NCI-H1092 treated with DMSO at 0.1 percent for 48 hours (cell line): ENCODE results near the gene PCDHGC5.

ENCODE experiments used
- DNase-seq: peaks from one replicate; lab custom pipeline; 2025; lab: John Stamatoyannopoulos, UW

Gene PCDHGC5

GRCh38 chr5:141512911-141513626, 24.2 kb downstream of the PCDHGC5 start:
- DNase-seq: peak; percentile 52

- DNase-seq: peak; percentile 41
Measured at GRCh38 chr5:141513627-141514329, 24.9 kb downstream of the PCDHGC5 start.

GRCh38 chr5:141514330-141515133, 25.7 kb downstream of the PCDHGC5 start:
- no peak for DNase-seq

GRCh38 chr5:141515141-141515540, 26.3 kb downstream of the PCDHGC5 start:
- no peak for DNase-seq

GRCh38 chr5:141515946-141516671, 27.2 kb downstream of the PCDHGC5 start:
- DNase-seq: no peak

- DNase-seq: no peak
Measured at GRCh38 chr5:141516672-141517025, 27.8 kb downstream of the PCDHGC5 start.

GRCh38 chr5:141517312-141517711, 28.4 kb downstream of the PCDHGC5 start:
- DNase-seq: no peak

- DNase-seq: no peak
Measured at GRCh38 chr5:141517880-141518617, 29.2 kb downstream of the PCDHGC5 start.

GRCh38 chr5:141518618-141519015, 29.7 kb downstream of the PCDHGC5 start:
- no peak for DNase-seq

- DNase-seq: no peak
Measured at GRCh38 chr5:141519605-141520565, 31.0 kb downstream of the PCDHGC5 start.

- no peak for DNase-seq
Measured at GRCh38 chr5:141521244-141521781, 32.4 kb downstream of the PCDHGC5 start.

- no peak for DNase-seq
Measured at GRCh38 chr5:141522301-141522700, 33.4 kb downstream of the PCDHGC5 start.

GRCh38 chr5:141523991-141524390, 35.1 kb downstream of the PCDHGC5 start:
- DNase-seq: no peak

- peak; percentile 83 for DNase-seq
Measured at GRCh38 chr5:141524604-141525597, 36.0 kb downstream of the PCDHGC5 start.

GRCh38 chr5:141525653-141526052, 36.8 kb downstream of the PCDHGC5 start:
- no peak for DNase-seq

GRCh38 chr5:141527426-141527825, 38.5 kb downstream of the PCDHGC5 start:
- DNase-seq: no peak

GRCh38 chr5:141528291-141528984, 39.6 kb downstream of the PCDHGC5 start:
- no peak for DNase-seq

- no peak for DNase-seq
Measured at GRCh38 chr5:141529002-141529401, 40.1 kb downstream of the PCDHGC5 start.
